EH (cell line): ENCODE data around the gene RASGRF2.
A peak's percentile ranks its signal among the peaks of the same experiment; 100 is the strongest.
"Not testable (repeated sequence)": the region's sequence is repeated elsewhere in the genome, so short reads cannot be mapped to it uniquely, and the experiment has no call there.

Source experiments
- DNase-seq: peaks from one replicate; pipeline ENCODE4 v3.0.0-alpha.2; 2015; ENCODE audit warnings: low read depth

The RASGRF2 gene

GRCh38 chr5:81069990-81070389 lies 109.8 kb downstream of the RASGRF2 start:
- no peak for DNase-seq

GRCh38 chr5:81070571-81071255 lies 110.5 kb downstream of the RASGRF2 start:
- DNase-seq: no peak

- DNase-seq: no peak
Measured at GRCh38 chr5:81075041-81075440, 114.9 kb downstream of the RASGRF2 start.

GRCh38 chr5:81077105-81077504 lies 116.9 kb downstream of the RASGRF2 start:
- no peak for DNase-seq

- DNase-seq: no peak
Measured at GRCh38 chr5:81078930-81079329, 118.8 kb downstream of the RASGRF2 start.

- no peak for DNase-seq
Measured at GRCh38 chr5:81080809-81081460, 120.8 kb downstream of the RASGRF2 start.

GRCh38 chr5:81081461-81081835 lies 121.3 kb downstream of the RASGRF2 start:
- DNase-seq: peak; percentile 4

- no peak for DNase-seq
Measured at GRCh38 chr5:81086881-81087281, 126.7 kb downstream of the RASGRF2 start.

GRCh38 chr5:81091199-81091598 lies 131.0 kb downstream of the RASGRF2 start:
- no peak for DNase-seq

- DNase-seq: no peak
Measured at GRCh38 chr5:81093536-81094196, 133.5 kb downstream of the RASGRF2 start.

GRCh38 chr5:81095835-81096234 lies 135.7 kb downstream of the RASGRF2 start:
- no peak for DNase-seq

GRCh38 chr5:81097713-81098112 lies 137.6 kb downstream of the RASGRF2 start:
- peak; percentile 19 for DNase-seq

GRCh38 chr5:81105261-81105877 lies 145.2 kb downstream of the RASGRF2 start:
- no peak for DNase-seq

- DNase-seq: no peak
Measured at GRCh38 chr5:81115261-81115660, 155.1 kb downstream of the RASGRF2 start.

- no peak for DNase-seq
Measured at GRCh38 chr5:81117566-81117965, 157.4 kb downstream of the RASGRF2 start.

GRCh38 chr5:81121273-81121672 lies 161.1 kb downstream of the RASGRF2 start:
- no peak for DNase-seq

- DNase-seq: no peak
Measured at GRCh38 chr5:81121836-81122630, 161.9 kb downstream of the RASGRF2 start.

GRCh38 chr5:81124689-81125088 lies 164.5 kb downstream of the RASGRF2 start:
- not testable (repeated sequence) for DNase-seq

GRCh38 chr5:81125959-81126358 lies 165.8 kb downstream of the RASGRF2 start:
- DNase-seq: peak; percentile 14

GRCh38 chr5:81128416-81128815 lies 168.3 kb downstream of the RASGRF2 start:
- no peak for DNase-seq

- DNase-seq: no peak
Measured at GRCh38 chr5:81132381-81132780, 172.2 kb downstream of the RASGRF2 start.

GRCh38 chr5:81134066-81134465 lies 173.9 kb downstream of the RASGRF2 start:
- no peak for DNase-seq
